HG03521 (cell line): ENCODE measurements around the gene SLC6A13.
"Not testable (repeated sequence)": the region's sequence is repeated elsewhere in the genome, so short reads cannot be mapped to it uniquely, and the experiment has no call there.

Experiments
- ATAC-seq: cut with Tn5 transposase; IDR thresholded peaks from one replicate; pipeline ENCODE4 v1.9.1; 2021; ENCODE audit warnings: mild to moderate bottlenecking, moderate library complexity; ENCODE audit not compliant: unreplicated experiment

Gene SLC6A13

GRCh38 chr12:262817-263216 is at the start of gene SLC6A13:
TSS of gene SLC6A13 (minus strand) at chr12:262836. CDS start at chr12:260052, 2,784 bp downstream.
- no peak for ATAC-seq

GRCh38 chr12:308511-308910 is 45.9 kb upstream of the SLC6A13 start:
- ATAC-seq, result no peak

GRCh38 chr12:307406-307805 is 44.8 kb upstream of the SLC6A13 start:
- ATAC-seq, result no peak

- ATAC-seq, result no peak
Measured at GRCh38 chr12:304805-305204, 42.2 kb upstream of the SLC6A13 start.

- ATAC-seq, result not testable (repeated sequence)
Measured at GRCh38 chr12:302766-303165, 40.1 kb upstream of the SLC6A13 start.

GRCh38 chr12:300166-300565 is 37.5 kb upstream of the SLC6A13 start:
- ATAC-seq, result not testable (repeated sequence)

GRCh38 chr12:299511-299910 is 36.9 kb upstream of the SLC6A13 start:
- ATAC-seq, result not testable (repeated sequence)

- ATAC-seq, result not testable (repeated sequence)
Measured at GRCh38 chr12:298059-298458, 35.4 kb upstream of the SLC6A13 start.

GRCh38 chr12:295132-295531 is 32.5 kb upstream of the SLC6A13 start:
- ATAC-seq, result no peak

GRCh38 chr12:293199-293598 is 30.6 kb upstream of the SLC6A13 start:
- no peak for ATAC-seq

GRCh38 chr12:292186-292585 is 29.6 kb upstream of the SLC6A13 start:
- no peak for ATAC-seq

GRCh38 chr12:291153-291723 is 28.6 kb upstream of the SLC6A13 start:
- ATAC-seq, result no peak

- no peak for ATAC-seq
Measured at GRCh38 chr12:288687-289086, 26.1 kb upstream of the SLC6A13 start.

- no peak for ATAC-seq
Measured at GRCh38 chr12:286531-287300, 24.1 kb upstream of the SLC6A13 start.

- no peak for ATAC-seq
Measured at GRCh38 chr12:278046-278445, 15.4 kb upstream of the SLC6A13 start.

GRCh38 chr12:275812-276211 is 13.2 kb upstream of the SLC6A13 start:
- ATAC-seq, result no peak

- ATAC-seq, result no peak
Measured at GRCh38 chr12:273382-273781, 10.7 kb upstream of the SLC6A13 start.

- no peak for ATAC-seq
Measured at GRCh38 chr12:272942-273341, 10.3 kb upstream of the SLC6A13 start.

- ATAC-seq, result no peak
Measured at GRCh38 chr12:271161-271560, 8.5 kb upstream of the SLC6A13 start.

GRCh38 chr12:269191-269590 is 6.6 kb upstream of the SLC6A13 start:
- ATAC-seq, result no peak

- ATAC-seq, result no peak
Measured at GRCh38 chr12:268483-268840, 5.8 kb upstream of the SLC6A13 start.

GRCh38 chr12:267581-268482 is 5.2 kb upstream of the SLC6A13 start:
- ATAC-seq, result no peak
